GM18868 (cell line): Measurements from ENCODE around the gene TSNAXIP1.
A peak's percentile ranks its signal among the peaks of the same experiment; 100 is the strongest.
"Not testable (repeated sequence)": the region's sequence is repeated elsewhere in the genome, so short reads cannot be mapped to it uniquely, and the experiment has no call there.

Experiments
- ATAC-seq: cut with Tn5 transposase; IDR thresholded peaks from one replicate; pipeline ENCODE4 v1.9.1; 2021; ENCODE audit warnings: mild to moderate bottlenecking, moderate library complexity; ENCODE audit not compliant: unreplicated experiment

The TSNAXIP1 gene

DNA sequence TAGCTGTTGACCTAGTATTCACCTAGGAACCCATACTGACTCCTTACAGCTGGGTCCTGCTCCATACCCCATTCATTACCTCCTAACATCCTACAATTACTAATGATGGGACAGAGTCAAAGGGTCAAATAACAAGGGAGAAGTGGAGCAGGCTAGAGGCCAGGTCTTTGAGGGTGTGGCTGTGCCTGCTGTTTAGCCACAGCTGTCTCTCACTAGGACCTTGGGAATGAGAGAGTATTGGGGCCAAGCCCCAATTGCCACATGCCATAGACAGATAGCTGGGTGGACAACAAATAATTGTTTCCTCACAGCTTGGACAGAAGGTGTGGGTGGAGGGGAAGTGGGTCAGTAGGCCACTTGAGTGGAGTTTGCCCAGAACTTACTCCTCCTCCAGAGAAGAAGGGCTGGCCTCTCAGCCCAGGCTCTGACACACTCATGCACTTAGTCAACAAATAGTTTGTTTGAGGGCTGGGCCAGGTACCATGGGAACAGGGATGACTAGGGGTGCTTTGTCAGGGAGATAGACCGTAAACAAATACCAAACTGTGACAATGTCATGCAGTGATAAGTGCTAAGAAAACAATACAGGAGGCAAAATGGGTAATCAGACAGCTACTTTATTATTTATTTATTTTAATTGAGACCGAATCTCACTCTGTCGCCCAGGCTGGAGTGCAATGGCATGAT, 51.0 kb downstream of the TSNAXIP1 start:
- no peak for ATAC-seq

- ATAC-seq = no peak
These were observed 51.8 kb downstream of the TSNAXIP1 start for GRCh38 chr16:67858500-67858899.

DNA sequence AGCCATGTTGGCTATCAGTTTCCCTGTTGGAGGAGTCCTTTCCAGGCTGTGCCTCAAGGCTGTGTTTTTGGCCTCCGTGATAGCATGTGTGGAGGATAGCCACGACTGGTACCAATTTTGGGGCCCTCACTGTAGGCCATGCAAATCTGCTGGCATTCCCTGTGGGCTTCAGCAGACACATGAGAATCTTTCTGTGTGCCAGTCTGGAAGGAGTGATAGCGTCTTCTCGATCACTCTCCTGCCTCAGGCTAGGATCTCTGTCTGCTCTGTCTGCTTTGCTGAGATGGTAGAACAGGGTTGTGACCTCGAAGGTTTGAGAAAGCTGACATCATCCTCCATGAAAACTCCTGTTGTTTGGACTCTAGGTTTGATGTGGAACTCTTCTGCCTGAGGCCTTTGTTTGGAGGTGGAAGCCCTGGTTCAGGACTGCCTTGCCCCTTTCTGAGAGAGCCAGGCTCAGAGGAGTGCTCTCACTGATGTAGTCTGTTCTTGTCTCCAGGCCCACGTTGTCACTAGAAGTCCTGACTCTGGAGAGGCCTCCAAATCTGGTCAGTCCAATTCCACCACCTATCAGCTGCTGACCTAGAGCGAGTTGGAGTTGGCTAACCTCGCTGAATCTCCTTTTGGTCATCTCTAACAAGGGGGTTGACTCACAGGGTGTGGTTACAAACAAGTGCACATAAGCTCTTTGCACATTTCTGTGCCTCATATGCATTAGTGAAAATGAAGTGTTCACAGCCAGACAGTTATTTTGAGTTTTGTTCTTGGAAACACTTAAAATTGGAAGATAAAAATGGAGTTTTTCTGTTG, 54.1 kb downstream of the TSNAXIP1 start:
- ATAC-seq = no peak

DNA sequence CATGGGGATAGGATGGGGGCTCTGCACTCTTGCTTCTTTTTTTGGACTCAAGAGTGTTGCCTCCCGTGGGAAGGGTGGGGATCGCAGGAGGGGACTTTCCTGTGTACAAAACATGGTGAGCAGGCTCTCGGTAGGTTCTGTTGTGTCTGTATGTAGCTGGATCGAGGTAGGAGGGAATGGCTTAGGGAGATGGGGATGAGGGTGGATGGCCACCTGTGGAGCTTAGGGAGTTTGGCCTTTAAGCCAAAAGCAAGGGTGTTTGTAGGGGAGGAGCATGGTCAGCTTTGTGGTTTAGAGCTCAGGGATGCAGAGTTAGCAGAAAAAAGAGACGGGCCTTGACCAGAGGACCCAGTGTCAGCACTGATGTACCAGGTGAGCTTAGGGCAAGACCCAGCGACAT, 55.2 kb downstream of the TSNAXIP1 start:
- ATAC-seq = no peak

- no peak for ATAC-seq
These were observed 56.2 kb downstream of the TSNAXIP1 start for GRCh38 chr16:67862623-67863583.

DNA sequence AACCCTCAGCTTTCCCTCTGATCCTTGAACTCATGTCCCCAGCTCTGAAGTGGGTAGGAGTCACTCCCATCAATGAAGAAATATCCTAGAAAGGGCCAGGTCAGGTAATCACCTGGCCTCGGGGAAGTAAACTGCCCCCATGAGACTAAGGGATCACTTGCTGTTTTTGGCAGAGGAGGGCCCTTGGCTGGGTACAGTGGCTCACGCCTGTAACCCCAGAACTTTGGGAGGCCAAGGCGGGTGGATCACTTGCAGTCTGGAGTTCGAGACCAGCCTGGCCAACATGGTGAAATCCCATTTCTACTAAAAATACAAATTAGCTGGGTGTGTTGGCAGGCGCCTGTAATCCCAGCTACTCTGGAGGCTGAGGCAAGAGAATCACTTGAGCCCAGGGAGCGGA, 57.4 kb downstream of the TSNAXIP1 start:
- ATAC-seq = not testable (repeated sequence)

GRCh38 chr16:67864594-67864993, 57.9 kb downstream of the TSNAXIP1 start:
- ATAC-seq = no peak

DNA sequence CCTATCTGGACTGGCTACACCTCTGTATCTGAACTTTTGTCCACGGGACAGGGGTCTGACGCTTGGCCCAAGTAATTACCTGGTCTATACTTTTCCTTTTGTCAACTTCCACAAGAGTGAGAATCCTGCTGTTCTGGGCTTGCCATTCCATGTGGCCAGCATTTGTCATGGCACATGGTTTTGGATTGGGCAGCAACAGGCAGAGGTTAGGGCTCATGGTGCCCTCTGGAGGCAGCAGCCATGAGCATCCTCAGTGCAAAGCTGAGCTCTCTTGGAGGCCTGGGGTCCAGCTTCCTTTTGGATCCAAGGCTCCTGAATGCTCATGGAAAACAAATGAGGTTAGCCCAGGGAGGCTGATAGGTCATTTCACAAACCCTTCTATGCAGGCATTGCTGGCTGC, 58.6 kb downstream of the TSNAXIP1 start:
- no peak for ATAC-seq

- ATAC-seq = no peak
These were observed 61.6 kb downstream of the TSNAXIP1 start for GRCh38 chr16:67868290-67868689.

DNA sequence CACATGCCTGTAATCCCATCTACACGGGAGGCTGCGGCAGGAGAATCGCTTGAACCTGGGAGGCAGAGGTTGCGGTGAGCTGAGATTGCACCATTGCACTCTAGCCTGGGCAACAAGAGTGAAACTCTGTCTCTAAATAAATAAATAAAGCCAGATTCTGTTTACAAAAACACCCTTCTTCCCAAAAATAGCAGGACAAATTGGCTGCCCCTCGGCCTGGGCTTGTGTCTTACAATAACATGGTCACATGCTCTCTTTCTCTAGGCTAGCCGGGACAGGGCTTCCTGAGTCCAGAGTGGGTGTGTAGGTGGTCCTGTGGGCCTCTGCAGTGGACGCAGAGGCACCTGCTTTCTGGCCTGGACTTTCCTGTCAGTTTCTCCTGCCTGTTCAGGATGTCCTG, 63.0 kb downstream of the TSNAXIP1 start:
- no peak for ATAC-seq

DNA sequence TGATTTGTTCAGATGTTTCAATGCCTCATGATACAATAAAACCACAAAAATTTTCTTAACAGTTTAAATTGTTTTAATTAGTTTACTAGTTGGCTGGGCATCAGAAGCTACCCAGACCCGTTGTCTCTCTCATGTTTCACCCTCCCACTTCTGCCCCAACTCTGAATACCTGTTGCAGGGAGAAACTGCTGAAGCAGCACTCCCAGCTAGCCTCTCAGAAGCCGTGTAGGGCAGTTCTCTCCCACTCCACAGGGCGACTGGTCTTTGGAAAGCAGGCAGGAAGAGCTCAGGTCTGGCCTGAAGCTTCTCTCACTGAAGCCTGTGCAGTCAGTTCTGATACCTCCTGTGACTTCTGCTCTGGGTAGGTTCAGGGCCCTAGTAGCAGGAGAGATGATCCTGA, 64.6 kb downstream of the TSNAXIP1 start:
- no peak for ATAC-seq

- ATAC-seq = no peak
These were observed 65.5 kb downstream of the TSNAXIP1 start for GRCh38 chr16:67872131-67872630.

DNA sequence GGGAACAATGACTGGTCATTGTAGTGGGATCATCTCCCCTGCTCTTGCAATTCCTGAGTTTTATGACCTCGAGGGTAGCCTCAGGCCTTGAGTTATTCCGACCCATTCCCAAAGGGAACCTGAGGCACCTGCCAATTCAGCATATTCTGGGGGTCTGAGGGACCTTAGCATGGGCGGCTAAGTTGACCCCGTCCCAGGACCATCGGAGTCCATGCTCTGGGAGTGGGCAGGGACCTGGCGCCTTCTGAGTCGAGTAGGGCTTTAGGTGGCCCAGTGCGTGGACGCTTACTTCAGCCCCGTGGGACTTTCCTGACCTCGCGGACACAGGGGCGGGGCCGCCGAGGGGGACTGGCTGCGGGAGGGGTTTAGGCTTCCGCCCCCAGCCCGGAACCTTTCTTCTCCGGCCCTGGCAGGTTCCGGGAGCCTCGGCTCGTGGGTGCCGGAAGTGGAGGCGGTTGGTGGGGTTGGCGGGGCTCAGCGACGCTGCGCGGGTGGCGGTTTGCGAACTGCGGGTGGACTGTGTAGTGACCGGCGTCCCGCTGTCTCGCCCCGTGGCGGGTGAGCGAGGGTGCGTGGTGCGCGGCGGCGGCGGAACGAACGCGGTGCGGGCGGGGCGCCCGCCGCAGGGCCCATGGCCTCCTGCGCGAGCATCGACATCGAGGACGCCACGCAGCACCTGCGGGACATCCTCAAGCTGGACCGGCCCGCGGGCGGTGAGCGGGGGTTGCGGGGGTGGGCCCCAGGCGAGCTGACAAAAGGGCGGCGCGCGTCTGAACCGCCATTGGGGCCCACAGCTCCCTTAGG, 66.1 kb downstream of the TSNAXIP1 start, which contains the start of gene EDC4:
EDC4 (plus strand) TSS at position 422 of the 804 bp plus-strand sequence; CDS start at position 632, 210 bp downstream.
- peak; percentile 77 for ATAC-seq

GRCh38 chr16:67873435-67874370, 67.0 kb downstream of the TSNAXIP1 start:
- no peak for ATAC-seq

- ATAC-seq = no peak
These were observed 67.7 kb downstream of the TSNAXIP1 start for GRCh38 chr16:67874372-67874771.

DNA sequence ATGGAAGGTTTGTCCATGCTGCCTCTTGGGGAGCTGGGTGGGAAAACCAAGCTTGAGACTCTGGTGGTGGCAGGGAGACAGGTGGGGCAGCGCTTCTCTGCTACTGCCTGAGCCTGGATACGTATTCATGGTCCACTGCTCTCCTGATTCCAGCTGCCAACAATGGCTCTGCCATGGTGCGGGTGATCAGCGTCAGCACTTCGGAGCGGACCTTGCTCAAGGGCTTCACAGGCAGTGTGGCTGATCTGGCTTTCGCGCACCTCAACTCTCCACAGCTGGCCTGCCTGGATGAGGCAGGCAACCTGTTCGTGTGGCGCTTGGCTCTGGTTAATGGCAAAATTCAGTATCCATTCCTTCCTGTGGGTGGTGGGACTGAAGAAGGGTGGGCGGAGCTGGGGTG, 70.4 kb downstream of the TSNAXIP1 start:
- no peak for ATAC-seq
